GM19099 (cell line): Measurements from ENCODE around the gene PDE1C.

ENCODE experiments used
- POLR2A ChIP-seq: IDR thresholded peaks from 3 replicates; pipeline ENCODE4 v1.6.1; 2011; ENCODE audit warnings: low read depth; ENCODE audit not compliant: insufficient read length; ENCODE audit errors: extremely low read depth

The PDE1C gene

GRCh38 chr7:32070406-32071360 is at the start of gene PDE1C:
TSS of gene PDE1C (minus strand) at chr7:32070407.
- TF ChIP-seq POLR2A = no peak

DNA sequence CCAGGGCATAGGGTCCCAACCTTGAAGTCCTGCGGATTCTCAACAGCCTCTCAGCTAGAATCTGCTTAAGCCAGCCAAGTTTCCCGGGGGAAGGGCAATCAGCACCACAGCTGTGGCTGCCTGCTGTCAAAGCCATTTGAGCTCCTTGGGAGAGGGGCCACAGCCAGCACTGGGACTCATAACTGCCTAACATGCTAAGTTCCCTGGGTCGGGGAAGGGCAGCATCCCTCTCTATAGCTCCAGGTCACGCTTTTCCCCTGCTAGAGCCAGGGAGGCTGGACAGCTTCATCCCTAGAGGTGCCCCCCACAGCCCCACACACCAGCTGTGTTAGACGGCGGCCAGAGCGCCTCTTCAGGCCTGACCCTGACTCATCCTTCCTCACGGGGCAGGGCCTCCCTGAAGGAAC is 49.6 kb upstream of the PDE1C start:
- TF ChIP-seq POLR2A = no peak

- no peak for TF ChIP-seq POLR2A
Measured at GRCh38 chr7:32117837-32118236, 47.6 kb upstream of the PDE1C start.

- no peak for TF ChIP-seq POLR2A
Measured at GRCh38 chr7:32116436-32116835, 46.2 kb upstream of the PDE1C start.

DNA sequence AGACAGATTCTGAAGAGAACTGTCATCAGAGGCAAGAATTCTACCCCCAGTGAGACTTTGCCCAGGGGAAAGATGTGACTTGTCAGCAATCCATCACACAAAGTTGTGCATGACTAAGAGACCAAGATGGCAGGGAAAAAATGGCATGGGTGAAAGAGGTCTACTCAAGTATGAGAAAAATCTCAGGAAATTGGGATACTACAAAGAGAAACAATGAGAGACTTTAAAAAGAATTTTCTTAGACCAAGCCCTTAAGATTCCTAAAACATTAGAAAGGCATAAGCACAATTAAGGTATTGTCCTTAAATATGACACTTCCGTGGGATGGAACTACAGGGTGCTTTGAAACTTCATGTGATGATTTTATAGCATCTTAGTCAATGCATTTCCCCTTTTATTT is 45.6 kb upstream of the PDE1C start:
- TF ChIP-seq POLR2A = no peak

DNA sequence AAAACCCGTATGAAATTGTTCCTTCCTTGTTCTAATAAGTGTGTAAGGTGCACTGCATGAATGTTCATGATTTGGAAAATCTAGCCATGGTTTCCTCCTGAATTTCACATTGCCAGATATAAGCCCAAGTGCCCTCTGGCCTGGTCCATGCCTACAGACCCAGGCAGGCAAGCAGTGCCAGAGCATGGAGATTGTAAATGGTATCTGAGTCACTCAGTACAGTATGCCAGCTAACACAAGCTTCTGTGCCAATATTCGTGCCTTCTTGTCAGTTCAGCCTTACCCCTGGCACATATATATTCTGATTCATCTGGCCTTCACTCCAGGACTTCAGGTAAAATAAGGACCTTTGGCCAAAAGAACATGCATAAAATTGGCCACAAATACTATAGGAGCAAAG is 38.4 kb upstream of the PDE1C start:
- TF ChIP-seq POLR2A = no peak

GRCh38 chr7:32104766-32105165 is 34.6 kb upstream of the PDE1C start:
- TF ChIP-seq POLR2A = no peak

- no peak for TF ChIP-seq POLR2A
Measured at GRCh38 chr7:32103361-32103760, 33.2 kb upstream of the PDE1C start.

GRCh38 chr7:32102432-32102873 is 32.2 kb upstream of the PDE1C start:
- no peak for TF ChIP-seq POLR2A

DNA sequence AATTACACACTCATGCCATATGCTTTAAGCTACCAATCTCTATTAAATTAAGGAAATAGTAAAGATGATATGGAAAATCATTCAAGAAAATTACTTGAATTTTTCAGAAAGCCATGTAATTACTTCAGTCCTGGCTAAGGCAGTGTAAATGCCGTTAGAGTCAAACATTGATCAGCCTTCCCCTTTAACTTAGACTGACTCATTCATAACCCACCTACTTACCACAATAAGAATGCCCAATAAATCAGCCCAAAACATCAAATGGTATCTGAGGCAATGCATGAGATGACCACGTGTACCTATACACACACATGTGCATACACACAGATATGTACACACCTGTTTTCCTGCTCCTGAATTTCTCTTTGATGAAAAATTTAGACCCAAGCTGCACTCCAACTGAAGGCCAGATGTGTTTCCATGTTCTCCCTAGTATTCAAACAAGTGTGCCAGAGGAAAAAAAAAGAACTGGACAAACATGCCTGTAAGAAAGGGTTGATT is 30.2 kb upstream of the PDE1C start:
- no peak for TF ChIP-seq POLR2A

DNA sequence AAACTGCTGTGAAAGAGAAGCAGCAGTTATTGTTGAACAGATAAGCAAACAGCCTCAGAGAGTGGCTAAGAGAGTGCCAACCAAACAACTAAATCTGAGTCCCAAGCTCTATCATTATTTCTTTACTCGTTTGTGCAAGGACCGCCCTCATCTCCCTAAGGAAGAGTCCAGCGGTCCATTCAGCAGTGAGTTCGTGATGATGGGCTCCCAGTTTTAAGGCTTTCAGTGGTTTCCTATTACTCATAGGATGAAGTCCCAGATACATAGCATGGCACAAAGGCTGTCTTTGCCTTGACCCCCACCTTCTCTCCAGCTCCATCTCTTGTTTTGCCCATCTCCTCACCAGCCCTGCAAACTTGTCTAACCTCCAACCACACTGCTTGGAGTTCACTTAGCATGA is 24.3 kb upstream of the PDE1C start:
- no peak for TF ChIP-seq POLR2A

GRCh38 chr7:32093415-32094408 is 23.5 kb upstream of the PDE1C start:
- no peak for TF ChIP-seq POLR2A

DNA sequence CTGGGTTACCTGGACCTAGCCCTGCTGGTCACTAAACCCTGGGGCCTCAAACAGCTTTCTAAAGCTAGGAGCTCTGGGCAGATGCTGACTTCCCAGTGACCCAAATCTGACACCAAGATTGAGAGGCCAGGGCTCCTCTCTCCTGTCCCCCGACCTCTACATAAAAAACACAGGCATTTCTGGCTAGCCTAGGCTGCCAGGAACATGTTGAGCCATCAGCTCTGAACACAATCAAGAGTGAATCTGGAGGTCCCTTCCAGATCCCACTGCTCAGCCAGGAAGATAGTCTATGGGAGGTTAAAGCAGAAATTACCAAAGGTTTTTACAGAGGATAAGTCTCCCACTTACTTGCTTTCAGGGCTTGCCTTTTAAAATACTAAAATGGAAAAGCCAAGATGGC is 22.1 kb upstream of the PDE1C start:
- no peak for TF ChIP-seq POLR2A

DNA sequence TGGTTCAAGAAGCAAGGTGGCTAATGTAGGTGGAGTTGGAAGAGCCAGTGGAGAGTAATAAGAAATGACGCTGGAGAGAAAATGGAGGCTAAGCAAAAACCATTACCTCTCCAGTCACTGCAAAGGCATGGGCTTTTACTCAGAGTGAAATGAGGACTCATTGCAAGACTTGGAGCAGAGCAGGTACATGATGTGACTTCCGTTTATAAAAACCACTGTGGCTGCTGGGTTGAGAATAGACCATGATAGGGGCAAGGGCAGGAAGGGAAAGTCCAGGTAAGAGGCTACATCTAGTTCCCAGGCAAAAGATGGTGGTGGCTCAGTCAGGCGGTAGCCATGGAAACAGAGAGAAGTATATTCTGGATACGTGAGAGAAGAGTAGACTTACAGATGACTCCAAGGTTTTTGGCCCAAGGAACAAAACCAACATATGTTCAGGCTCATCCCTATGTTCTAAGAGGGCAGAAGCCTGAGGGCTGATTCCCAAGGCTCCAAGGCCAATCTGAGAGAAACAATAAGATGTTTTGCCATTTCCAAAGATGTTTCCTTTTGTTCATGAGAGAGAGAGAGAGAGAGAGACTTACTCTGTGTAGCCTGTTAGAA is 21.5 kb upstream of the PDE1C start:
- TF ChIP-seq POLR2A = no peak

- TF ChIP-seq POLR2A = no peak
Measured at GRCh38 chr7:32089678-32090077, 19.5 kb upstream of the PDE1C start.
